GM18868 (cell line): ENCODE data around the gene NPFFR1.

Experiments used
- ATAC-seq: cut with Tn5 transposase; IDR thresholded peaks from one replicate; pipeline ENCODE4 v1.9.1; 2021; ENCODE audit warnings: mild to moderate bottlenecking, moderate library complexity; ENCODE audit not compliant: unreplicated experiment

NPFFR1 gene

GRCh38 chr10:70289739-70290138 lies 5.9 kb upstream of the NPFFR1 start:
- ATAC-seq: no peak

GRCh38 chr10:70286616-70287015 lies 2.8 kb upstream of the NPFFR1 start:
- no peak for ATAC-seq

GRCh38 chr10:70285476-70285831 lies 1.6 kb upstream of the NPFFR1 start:
- ATAC-seq: no peak

DNA sequence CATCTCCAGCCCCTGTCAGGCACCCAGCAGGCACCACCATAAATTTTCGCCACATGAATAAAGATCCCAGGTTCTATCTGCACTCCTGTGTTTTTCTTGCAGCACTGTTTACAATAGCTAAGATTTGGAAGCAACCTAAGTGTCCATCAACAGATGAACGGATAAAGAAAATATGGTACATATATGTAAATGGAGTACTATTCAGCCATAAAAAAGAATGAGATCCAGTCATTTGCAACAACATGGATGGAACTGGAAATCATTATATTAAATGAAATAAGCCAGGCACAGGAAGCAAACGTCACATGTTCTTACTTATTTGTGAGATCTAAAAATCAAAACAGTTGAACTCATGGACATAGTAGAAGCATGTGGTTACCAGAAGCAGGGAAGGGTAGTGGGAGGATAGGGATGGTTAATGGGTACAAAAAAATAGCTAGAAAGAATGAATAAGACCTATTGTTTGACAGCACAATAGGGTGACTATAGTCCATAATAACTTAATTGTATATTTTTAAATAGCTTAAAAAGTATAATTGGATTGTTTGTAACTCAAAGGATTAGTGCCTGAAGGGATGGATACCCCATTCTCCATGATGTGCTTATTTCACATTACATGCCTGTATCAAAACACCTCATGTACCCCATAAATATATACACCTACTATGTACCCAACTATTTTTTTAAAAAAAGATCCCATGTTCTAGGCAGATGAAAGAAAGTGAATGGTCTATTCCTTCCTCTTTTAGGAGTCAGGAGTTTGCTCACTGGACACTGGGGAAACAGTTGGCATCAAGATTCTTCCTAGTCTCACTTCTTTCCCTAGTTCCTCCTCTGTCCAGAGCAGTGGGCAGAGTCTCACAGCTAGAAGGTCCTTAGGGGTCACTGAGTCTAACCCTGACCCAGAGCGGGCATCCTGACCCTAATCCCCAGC lies 1.0 kb upstream of the NPFFR1 start:
- no peak for ATAC-seq

GRCh38 chr10:70283071-70283444 lies 746 bp downstream of the NPFFR1 start:
- no peak for ATAC-seq

DNA sequence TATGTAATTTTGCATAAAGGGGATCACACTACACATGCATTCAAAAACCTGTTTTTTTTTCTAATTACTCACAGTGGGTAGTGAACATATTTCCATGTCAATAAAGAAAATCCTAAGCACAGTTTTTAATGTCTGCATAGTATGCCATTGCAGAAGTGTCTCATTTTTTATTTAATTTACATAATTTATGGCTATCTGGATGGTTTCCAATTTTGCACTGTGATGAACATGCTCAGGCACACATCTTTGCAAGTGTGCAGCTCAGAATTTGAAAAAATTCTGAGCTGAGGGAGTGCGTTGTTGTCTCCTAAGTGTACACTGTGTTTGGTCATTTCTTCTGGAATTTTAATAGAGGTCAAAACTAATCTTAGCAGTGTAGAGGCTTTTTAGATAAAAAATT lies 2.2 kb downstream of the NPFFR1 start:
- ATAC-seq: no peak

- no peak for ATAC-seq
These were observed 3.7 kb downstream of the NPFFR1 start for GRCh38 chr10:70280099-70280498.

- ATAC-seq: no peak
These were observed 6.3 kb downstream of the NPFFR1 start for GRCh38 chr10:70277396-70278030.

DNA sequence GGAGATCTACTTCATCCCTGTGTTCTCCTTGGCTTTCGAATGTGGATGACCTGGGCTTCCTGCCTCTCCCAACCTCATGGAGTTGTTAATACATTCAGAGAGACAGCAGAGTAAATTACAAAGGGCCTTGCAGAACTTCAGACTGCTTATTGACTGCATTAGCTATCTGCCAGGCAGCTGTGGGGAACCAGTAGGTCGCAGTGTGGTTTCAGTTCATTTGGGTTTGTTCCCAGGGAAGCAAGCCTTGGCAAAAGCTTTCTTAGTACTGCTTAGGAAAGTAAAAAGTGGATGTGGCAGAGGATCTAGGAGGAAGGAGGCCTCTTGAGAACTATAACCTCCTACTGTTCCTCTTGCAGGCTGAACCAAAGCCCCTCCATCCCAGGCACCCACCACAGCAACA lies 9.2 kb downstream of the NPFFR1 start:
- ATAC-seq: no peak

DNA sequence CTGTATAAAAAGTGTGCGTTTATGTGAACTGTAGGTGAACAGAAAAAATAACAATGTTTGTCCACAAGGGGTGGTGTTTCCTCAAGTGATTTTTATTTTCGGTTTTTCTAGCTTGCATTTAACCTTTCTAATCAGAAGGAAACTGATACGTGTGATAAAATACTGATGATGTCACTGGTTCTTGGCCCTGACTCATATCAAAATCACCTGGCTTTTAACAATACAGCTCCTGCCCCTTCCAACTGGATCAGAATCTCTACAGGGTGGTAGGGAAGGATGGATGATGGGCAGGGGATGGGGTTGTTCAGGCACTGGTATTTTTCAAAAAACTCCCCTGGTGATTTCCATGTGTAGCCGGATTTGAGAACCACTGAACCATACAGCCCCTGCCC lies 10.9 kb downstream of the NPFFR1 start:
- ATAC-seq: peak; percentile 60

GRCh38 chr10:70271996-70272924 lies 11.5 kb downstream of the NPFFR1 start:
- ATAC-seq: no peak

DNA sequence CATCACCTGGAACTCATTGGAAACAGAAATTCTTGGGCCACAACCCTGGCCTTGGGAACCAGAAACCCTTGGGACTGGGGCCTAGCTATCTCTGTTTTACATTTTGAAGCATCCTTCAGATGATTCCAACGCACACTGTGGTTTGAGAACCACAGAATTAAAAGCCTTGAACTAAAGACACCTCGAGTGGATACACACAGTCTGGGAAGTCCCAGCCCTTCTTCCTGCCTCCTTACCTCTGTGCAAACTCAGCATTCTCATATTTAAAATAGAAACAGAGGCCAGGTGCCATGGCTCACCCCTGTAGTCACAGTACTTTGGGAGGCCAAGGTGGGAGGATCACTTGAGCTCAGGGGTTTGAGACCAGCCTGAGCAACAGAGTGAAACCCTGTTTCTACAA lies 12.9 kb downstream of the NPFFR1 start:
- no peak for ATAC-seq

GRCh38 chr10:70269741-70270140 lies 14.1 kb downstream of the NPFFR1 start:
- ATAC-seq: no peak

DNA sequence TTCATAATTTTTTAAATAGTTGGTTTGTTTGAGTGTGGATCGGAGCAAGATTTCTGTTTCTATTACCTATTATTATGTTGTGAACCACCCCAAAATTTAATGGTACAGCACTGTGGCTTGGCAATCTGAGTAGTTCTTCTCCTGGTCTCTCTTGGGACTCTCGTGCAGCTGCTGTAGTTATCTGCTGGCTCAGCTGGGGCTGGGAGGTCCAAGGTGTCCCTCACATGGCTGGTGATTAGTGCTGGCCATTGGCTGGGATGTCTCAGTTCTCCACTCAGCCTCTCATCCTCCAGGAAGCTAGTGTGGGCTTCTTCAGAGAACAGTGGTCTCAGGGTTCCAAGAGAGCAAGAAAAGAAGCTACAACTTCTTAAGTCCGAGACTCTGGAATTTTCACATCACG lies 15.4 kb downstream of the NPFFR1 start:
- ATAC-seq: no peak

DNA sequence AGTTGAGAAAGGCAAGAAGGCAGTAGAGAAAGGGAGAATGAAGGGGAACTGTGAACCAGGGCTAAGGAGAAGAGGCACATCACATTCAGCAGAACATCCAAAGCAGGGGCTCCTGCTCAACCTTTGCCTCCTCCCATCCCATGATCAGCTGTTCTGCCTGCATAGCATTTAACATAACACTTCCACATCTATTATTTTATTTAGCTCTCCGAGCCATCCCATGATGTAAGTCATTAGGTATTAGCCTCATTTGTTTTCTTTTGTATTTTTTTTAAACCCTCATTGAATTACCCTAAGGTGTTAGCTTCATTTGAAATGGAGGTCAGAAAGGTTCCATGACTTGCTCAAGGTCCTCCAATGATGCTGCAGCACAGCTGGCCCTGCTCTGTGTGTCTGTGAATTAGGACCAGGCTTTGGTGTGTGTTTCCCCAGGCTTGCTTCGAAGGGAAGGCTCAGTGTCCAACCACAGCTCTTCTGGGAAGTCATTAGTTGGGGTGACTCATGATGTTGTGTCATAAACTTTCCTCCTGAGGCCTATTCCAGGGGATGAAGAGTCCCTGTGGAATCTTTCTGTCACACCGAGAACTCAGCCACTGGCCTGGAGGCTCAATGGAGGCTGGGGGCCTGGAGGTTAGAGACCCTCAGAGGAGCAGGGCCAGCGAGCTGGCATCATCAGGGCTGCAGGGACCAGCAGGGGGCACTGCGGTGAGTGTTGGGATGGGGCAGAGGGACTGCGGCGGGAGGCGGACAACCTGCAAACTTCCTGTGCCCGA lies 16.5 kb downstream of the NPFFR1 start:
- ATAC-seq: no peak

GRCh38 chr10:70266701-70267100 lies 17.1 kb downstream of the NPFFR1 start:
- ATAC-seq: no peak

GRCh38 chr10:70266056-70266455 lies 17.7 kb downstream of the NPFFR1 start:
- no peak for ATAC-seq

DNA sequence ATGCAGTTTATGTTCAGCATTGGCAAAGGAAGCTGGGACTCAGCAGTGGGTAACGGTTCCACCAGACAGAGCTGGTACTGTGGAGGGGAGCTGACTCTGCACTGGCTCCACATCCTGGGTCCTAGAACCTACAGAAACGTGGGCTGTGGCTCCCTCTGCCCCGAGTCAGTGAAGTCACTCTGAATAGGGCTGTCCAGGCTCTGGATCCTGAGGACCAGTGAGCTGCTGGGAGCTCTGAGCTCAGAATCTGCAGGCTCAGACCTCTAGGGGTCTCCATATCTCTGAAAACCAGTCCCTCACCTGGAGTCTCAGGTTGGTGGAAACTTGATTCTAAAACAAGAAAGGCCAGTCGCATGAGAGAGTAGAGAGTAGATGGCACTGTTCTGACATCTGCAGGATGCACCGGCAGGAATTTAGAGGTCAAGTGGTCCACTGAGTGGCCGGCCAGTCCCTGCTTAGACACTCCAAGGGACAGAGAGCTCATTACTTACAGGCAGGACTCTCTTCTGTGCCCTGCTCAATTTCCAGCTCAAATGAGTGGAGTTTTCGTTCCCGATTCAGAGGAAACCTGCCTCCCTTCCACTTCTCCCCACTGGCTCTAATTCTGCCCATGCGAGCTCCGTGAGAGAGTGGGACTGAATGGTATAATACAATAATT lies 18.6 kb downstream of the NPFFR1 start:
- ATAC-seq: no peak

- no peak for ATAC-seq
These were observed 23.1 kb downstream of the NPFFR1 start for GRCh38 chr10:70260734-70261133.

GRCh38 chr10:70260259-70260658 lies 23.5 kb downstream of the NPFFR1 start:
- ATAC-seq: no peak
